Measurements from ENCODE around the gene TLX2. TPM values are rescaled to one million over a fixed set of nuclear protein-coding genes. Genes with fewer than 3 reads are reported as not detected.

The TLX2 gene
- total RNA-seq, 1 donor from 2014 or later: not detected

- no peak for DNase-seq (ENCODE audit: low spot score)
Observed at GRCh38 chr2:74511104-74511989, 2.9 kb upstream of the TLX2 start.

- DNase-seq (ENCODE audit: low spot score): no peak
Observed at GRCh38 chr2:74512744-74513604, 1.3 kb upstream of the TLX2 start.

DNA sequence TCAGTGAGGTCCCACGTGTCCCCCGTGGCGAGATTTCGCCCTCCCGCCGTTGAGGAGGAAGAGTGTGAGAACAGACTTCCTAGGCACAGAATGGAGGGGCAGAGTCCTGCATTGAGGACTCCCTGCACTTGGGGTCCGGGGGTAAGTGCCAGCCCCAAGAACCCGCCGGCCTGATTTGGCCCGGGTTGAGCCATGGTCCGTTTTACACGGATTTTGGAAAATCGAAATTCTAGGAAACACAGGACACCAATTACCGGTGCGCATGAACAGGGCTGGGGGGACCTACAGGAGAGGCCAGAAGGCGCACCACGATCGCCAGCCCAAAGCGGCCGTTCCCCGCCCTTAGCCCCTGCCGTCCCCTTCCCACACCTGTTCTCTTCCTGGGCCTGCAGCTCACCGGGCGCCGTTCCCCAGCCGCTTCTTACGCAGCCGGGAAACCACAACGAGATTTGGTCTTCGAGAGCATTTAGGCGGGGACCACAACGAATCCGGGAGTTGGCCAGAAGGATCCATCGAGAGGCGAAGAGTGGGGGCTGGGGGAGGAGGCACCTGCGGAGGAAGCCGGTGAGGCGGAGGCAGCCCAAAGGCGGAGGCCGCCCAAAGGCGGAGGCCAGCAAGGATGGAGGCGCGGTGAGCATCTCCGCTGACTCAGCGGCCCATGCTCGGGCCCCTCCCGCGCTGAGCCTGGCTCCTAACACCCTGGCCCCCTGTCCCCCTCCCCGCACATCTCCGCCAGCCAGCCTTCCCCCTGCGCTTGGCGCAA is 464 bp upstream of the TLX2 start:
- no peak for DNase-seq (ENCODE audit: low spot score)

- DNase-seq (ENCODE audit: low spot score): no peak
Observed at GRCh38 chr2:74515271-74515980, 1.2 kb downstream of the TLX2 start.

- peak; percentile 62 for DNase-seq (ENCODE audit: low spot score)
Observed at GRCh38 chr2:74515981-74516633, 1.9 kb downstream of the TLX2 start.

DNA sequence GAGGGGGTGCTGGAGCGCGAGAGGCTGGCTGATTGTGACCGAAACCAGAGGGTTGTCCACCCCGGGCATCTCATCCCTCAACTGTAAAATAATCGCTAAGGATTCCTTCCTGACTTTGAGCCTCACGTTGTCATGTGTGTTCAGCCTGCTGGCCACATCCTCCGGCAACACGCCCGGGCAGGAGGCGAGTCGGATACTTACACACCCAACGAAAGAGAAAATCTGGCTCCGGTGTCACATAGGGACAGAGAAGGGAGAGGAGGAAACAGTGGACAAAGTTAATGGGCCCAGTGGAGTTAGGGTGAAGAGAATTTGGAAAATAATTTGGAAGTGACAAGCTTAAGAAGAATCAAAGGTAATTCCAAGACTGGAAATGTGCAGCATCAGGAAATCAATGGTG is 2.4 kb downstream of the TLX2 start:
- DNase-seq (ENCODE audit: low spot score): no peak

DNA sequence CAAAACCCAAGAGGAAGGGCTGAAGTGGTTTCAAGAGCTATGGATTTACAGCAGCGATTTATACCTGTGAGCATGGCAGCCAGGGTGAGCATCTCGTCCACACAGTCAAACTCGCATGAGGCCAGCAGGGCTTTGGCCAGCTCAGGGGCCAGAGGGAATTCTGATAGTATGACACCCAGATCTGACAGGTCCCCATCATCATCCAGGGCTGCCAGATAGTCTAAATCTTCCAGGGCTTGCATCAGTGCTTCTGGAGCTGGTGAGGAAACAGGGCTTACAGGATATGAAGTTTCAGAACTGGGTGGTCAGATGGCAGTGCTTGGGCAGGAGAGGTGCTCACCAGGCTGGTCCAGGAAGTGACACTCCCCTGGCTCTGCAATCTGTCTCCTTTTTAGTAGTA is 8.3 kb downstream of the TLX2 start:
- no peak for DNase-seq (ENCODE audit: low spot score)

- no peak for DNase-seq (ENCODE audit: low spot score)
Observed at GRCh38 chr2:74524005-74524404, 9.8 kb downstream of the TLX2 start.

GRCh38 chr2:74524955-74525716 is 10.9 kb downstream of the TLX2 start:
- DNase-seq (ENCODE audit: low spot score): no peak

DNA sequence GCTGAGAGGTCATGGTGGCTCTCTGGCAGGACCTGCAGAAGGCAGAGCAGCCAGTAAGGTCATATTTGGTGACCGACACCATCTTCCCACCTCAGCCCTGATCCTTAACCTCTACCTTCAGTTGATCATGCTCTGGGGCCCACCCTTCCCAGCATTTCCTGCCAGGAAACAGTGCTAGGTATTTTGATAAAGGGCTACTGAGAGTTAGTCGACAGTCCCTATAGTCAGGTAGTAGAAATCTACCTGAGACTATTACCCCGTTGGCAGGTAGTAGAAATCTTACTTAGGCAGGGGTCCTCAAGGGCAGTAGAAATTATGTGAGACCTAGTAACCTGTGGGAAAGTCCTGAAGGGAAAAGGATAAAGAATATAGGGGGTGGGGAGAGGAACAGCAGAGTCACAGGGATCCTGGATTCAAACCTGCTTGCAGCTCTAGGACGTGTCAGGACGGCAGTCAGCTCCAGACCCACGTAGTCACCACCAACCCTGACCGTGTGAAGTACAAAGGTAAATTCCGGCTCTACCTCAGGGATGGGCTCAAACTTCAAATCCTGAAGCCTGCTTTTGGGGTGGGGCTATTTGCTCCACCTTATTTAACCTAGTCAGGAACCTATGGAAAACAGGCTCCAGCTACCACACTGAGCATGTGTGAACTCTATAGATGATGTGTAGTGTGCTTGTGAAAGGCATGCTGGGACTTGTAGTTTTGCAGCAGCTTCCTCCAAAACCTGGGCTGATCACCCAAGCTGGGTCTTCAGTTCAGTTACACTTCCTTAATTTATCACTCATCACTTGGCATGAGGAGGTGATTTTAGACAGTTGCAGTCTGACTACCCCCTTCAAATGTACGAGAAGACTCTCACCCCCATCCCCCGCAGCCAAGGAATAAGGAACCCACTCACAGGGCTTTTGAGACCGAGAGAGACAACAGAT is 11.7 kb downstream of the TLX2 start, which contains the start of gene DQX1:
TSS of gene DQX1 (minus strand) at position 515 of the 932 bp plus-strand sequence. CDS start at position 13, 502 bp downstream.
- peak; percentile 48 for DNase-seq (ENCODE audit: low spot score)

DNA sequence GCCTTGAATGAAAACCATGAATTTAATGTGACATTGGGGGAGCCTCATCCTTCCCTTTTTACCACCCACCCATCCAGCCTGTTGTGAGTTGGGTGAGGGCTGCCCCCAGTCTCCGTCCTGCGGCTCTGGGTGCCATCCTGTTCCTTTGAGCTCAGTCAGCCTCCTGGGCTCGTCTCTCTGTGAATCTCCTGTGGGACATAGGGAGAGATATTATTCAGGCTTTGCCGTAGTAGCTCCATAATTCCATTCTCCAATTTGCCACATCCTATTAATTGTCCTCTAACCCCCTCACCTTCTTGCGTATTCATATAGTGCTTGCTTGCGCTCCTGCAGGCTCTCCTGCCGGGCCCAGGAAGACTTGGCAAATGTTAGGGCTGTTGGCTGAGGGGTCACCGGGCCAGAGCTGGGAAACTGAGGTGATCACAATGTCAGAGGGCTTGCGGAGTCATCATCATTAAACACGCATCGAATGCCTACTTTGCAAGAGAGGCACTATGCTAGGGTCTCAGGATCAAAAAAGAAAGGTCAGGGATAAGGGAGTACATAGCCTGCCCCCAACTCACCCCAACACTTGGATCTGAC is 12.5 kb downstream of the TLX2 start:
- no peak for DNase-seq (ENCODE audit: low spot score)

- no peak for DNase-seq (ENCODE audit: low spot score)
Observed at GRCh38 chr2:74527741-74528140, 13.5 kb downstream of the TLX2 start.

- DNase-seq (ENCODE audit: low spot score): no peak
Observed at GRCh38 chr2:74528600-74529356, 14.5 kb downstream of the TLX2 start.

DNA sequence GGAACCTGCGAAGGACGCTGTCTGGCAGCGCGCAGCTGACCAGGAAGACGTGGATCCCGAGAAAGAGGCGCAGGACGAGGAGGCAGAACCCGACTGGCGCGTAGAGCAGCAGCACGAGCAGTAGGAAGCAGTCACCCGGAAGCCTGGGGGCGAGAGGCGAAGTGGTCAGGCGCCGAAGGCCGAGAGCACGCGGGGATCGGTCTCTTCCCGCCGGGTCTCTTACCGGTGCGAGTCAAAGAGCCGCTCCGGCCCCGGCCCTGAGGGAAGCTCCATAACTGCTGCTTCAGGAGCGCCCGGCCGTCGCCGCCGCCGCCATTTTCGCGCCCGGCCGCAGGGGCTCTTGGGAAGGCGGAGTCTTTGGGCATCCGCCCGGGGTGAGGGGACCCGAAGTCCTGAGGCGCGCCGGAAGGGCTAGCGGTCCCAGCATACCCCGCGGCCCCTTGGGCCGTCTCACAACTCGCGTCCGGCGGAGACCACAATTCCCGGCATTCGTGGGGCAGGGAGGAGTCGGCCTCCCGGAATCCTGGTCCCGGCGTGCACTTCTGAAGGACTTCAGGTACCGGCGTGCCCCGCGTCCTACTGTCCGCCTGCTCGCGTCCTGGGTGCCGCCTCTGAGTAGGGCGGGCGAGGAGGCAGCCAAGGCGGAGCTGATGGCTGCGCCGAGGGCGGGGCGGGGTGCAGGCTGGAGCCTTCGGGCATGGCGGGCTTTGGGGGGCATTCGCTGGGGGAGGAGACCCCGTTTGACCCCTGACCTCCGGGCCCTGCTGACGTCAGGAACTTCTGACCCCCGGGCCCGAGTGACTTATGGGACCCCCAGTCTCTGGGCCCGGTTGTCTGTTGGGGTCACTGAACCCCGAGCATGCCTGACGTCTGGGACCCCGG is 15.3 kb downstream of the TLX2 start, which contains the start of the genes AUP1 and HTRA2:
TSS of gene AUP1 (minus strand) at position 350 of the 882 bp plus-strand sequence. CDS start at position 273, 77 bp downstream.
TSS of gene HTRA2 (plus strand) at position 577 of the 882 bp plus-strand sequence. CDS start at position 651, 74 bp downstream.
- DNase-seq (ENCODE audit: low spot score): peak; percentile 100

- peak; percentile 49 for DNase-seq (ENCODE audit: low spot score)
Observed at GRCh38 chr2:74530239-74531187, 16.3 kb downstream of the TLX2 start.

All from umbilical cord (tissue), 2 donors.